Sigmoid colon (tissue), 7 donors: Measurements from ENCODE around the gene WDR31. TPM values are rescaled to one million over a fixed set of nuclear protein-coding genes. Genes with fewer than 3 reads are reported as not detected.
"Not testable (repeated sequence)": the region's sequence is repeated elsewhere in the genome, so short reads cannot be mapped to it uniquely, and the experiment has no call there.

Experiments
- DNase-seq: peaks from one replicate; pipeline ENCODE4 v3.0.0-alpha.2; 2019
- H3K27ac ChIP-seq, 4 donors: fragments of 200-600 bp; sonication (generic); one replicate each; pipeline ENCODE4 v1.5.1; 2016 to 2019; ENCODE audit warnings: mild to moderate bottlenecking in 1 of 4
- H3K27me3 ChIP-seq, 3 donors: fragments of 200-600 bp; sonication (generic); one replicate each; pipeline ENCODE4 v1.5.1; 2019; ENCODE audit warnings: mild to moderate bottlenecking in 1 of 3
- H3K36me3 ChIP-seq, 4 donors: fragments of 200-600 bp; sonication (generic); one replicate each; pipeline ENCODE4 v1.5.1; 2016 to 2019
- H3K4me1 ChIP-seq, 4 donors: fragments of 200-600 bp; sonication (generic); one replicate each; pipeline ENCODE4 v1.5.1; 2017 to 2019
- H3K4me3 ChIP-seq, 4 donors: fragments of 200-600 bp; sonication (generic); one replicate each; pipeline ENCODE4 v1.5.1; 2017 to 2019; ENCODE audit warnings: mild to moderate bottlenecking in 2 of 4, moderate library complexity in 1 of 4
- H3K9me3 ChIP-seq, 4 donors: fragments of 200-600 bp in 3 of 4; sonication (generic) in 3 of 4; one replicate each; pipeline versions ENCODE4 v1.5.1 to v1.6.1; 2013 to 2019
- EP300 ChIP-seq, 4 donors: sonication (generic); formaldehyde crosslinking; IDR thresholded peaks; one replicate each; pipeline ENCODE4 v1.6.1; 2017; ENCODE audit warnings: antibody characterized with exemption in 4 of 4
- POLR2A ChIP-seq, 2 donors: fragments of 450-650 bp; IDR thresholded peaks; one replicate each; pipeline ENCODE4 v1.6.1; 2016; ENCODE audit warnings: antibody characterized with exemption in 2 of 2, mild to moderate bottlenecking in 2 of 2, moderate library complexity in 2 of 2
- POLR2AphosphoS5 ChIP-seq, 4 donors: sonication (generic); formaldehyde crosslinking; IDR thresholded peaks; one replicate each; pipeline ENCODE4 v1.6.1; 2017; ENCODE audit warnings: antibody characterized with exemption in 4 of 4
- WGBS, 2 donors: extraction: QIAGEN DNeasy Blood & Tissue Kit; methylation state at CpG; one replicate each; pipeline ENCODE4 v1.1.7; 2013; 5-methylcytosine and 5-hydroxymethylcytosine counted together
- intact Hi-C: fragments of 100-400 bp; cut with DNase I; formaldehyde crosslinking; loops from one replicate; pipeline ENCODE4 v1.15.1; 2023
- polyA plus RNA-seq, 3 donors: library from polyadenylated mRNA; stranded (reverse); fragments of 200-250 nt; gene quantifications; one replicate each; pipeline ENCODE4 v1.2.3, GENCODE V29; 2013
- total RNA-seq, 4 donors: library from RNA; depleted of rRNA; stranded (reverse); fragments of >200 nt; gene quantifications; one replicate each; pipeline ENCODE4 v1.1.0, GENCODE V29; 2016
- TF ChIP-seq, protein P1 (sequence below), 4 experiments: fragments of 450-650 bp in 3 of 4; fragments of 200-600 bp in 1 of 4; IDR thresholded peaks; one replicate each; pipeline ENCODE4 v1.5.1; 2016 to 2019; ENCODE audit warnings: antibody characterized with exemption in 4 of 4, mild to moderate bottlenecking in 3 of 4, moderate library complexity in 2 of 4
- donor health status: healthy with polysubstance abuse.
- donor health status: Bipolar disorder and iron deficiency.
- donor health status: healthy.

The WDR31 gene
- total and polyA plus RNA-seq, 7 donors = 1.2 to 3.9 (median 1.9) TPM

DNA sequence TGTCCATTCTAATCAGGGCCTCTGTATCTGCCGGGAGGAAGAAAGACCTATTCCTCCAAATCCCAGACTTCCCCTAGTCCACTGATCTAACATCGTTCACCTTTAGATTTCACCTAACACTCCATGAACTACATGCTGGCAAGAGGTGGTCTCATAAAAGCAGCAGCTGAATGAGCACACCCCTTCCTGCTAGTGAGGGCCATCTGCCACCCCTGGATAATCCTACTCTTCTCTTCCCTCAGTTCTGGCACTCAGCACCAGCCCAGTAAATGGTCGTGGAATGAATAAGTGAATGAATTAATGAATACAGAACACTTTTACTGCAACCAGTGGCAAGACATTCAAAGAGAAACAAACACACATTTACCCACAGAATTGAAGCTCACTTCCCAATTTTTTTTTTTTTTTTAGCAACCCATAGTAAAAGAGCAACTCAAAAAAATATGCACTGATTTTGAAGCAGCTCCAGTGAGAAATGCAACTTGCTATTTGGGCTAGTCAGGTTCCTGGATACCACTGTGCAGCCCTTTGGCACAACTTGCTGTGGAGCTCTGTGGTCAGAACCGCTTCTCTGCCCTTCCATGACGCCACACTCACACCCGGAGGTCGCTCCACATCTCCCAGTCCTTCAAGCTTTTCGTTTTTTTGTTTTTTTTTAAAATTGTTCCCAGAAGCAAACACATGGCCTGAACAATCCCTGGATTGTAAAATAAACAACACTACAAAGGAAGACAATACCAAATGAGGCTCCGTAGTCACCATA is 43.1 kb downstream of the WDR31 start:
- no peak overlapping the region for H3K27ac ChIP-seq
- H3K9me3 ChIP-seq = no peaks in the 10 kb centered on the region
- H3K4me1 ChIP-seq = no peaks in the 10 kb centered on the region
- H3K4me3 ChIP-seq = no peak overlapping the region
- 80% methylated on average over 9 of the region's 9 CpGs for WGBS, 2 donors
- intact Hi-C loops = no loop called here
- H3K36me3 ChIP-seq = peaks cover 0 to 23% (median 3%) of the 10 kb centered on the region in 4 donors
- TF ChIP-seq, protein P1, sequence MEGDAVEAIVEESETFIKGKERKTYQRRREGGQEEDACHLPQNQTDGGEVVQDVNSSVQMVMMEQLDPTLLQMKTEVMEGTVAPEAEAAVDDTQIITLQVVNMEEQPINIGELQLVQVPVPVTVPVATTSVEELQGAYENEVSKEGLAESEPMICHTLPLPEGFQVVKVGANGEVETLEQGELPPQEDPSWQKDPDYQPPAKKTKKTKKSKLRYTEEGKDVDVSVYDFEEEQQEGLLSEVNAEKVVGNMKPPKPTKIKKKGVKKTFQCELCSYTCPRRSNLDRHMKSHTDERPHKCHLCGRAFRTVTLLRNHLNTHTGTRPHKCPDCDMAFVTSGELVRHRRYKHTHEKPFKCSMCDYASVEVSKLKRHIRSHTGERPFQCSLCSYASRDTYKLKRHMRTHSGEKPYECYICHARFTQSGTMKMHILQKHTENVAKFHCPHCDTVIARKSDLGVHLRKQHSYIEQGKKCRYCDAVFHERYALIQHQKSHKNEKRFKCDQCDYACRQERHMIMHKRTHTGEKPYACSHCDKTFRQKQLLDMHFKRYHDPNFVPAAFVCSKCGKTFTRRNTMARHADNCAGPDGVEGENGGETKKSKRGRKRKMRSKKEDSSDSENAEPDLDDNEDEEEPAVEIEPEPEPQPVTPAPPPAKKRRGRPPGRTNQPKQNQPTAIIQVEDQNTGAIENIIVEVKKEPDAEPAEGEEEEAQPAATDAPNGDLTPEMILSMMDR (IDR thresholded peaks at IDR 0.05) = no peak
- TF ChIP-seq EP300 (IDR thresholded peaks at IDR 0.05) (no peak), POLR2A (IDR thresholded peaks at IDR 0.05) (no peak), POLR2AphosphoS5 (IDR thresholded peaks at IDR 0.05) (no peak)
- no peaks in the 10 kb centered on the region for H3K27me3 ChIP-seq
- DNase-seq = no peak

DNA sequence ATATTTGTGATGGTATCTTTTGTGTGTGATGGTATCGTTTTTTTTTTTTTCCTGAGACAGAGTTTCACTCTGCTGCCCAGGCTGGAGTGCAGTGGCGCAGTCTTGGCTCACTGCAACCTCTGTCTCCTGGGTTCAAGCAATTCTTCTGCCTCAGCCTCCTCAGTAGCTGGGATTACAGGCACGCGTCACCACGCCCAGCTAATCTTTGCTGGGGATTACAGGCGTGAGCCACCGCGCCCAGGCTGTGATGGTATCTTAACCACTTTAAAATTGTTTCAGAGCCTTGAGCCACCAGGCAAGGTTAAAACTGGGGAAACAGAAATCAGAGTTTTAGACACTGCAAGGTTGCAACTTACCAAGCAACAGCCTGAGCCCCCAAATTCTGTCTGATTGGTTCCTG is 43.8 kb downstream of the WDR31 start:
- H3K27me3 ChIP-seq, H3K9me3 ChIP-seq, H3K4me3 ChIP-seq, H3K4me1 ChIP-seq, intact Hi-C loops, H3K27ac ChIP-seq, DNase-seq: not testable (repeated sequence)
- peaks cover 0 to 30% (median 10%) of the 10 kb centered on the region in 4 donors for H3K36me3 ChIP-seq
- 29 to 79% methylated on average over 8 of the region's 8 CpGs for WGBS, 2 donors

DNA sequence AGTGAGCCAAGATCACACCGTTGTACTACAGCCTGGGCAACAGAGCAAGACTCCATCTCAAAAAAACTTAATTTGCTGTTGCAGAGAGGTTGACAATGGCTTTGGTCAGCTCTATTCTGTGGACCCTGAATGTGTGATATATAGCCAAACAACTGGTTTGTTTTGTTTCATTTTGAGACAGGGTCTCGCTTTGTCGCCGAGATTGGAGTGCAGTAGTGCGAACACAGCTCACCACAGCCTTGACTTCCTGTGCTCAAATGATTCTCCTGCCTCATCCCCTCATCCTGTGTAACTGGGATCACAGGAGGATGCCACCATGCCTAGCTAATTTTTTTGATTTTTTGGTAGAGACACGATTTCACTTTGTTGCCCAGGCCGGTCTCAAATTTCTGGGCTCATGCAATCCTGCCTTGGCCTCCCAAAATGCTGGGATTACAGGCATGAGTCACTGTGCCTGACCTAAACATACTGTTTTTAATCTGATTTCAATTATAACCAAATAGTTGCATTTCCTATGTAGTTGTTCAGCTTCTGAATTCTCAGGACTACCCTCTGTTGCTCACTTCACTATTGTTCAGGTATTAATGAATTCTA is 46.7 kb downstream of the WDR31 start:
- no peak for DNase-seq
- Histone ChIP-seq H3K27me3 (no peaks in the 10 kb centered on the region), H3K36me3 (peaks cover 10 to 59% (median 37%) of the 10 kb centered on the region in 4 donors), H3K4me1 (no peaks in the 10 kb centered on the region), H3K4me3 (no peak overlapping the region), H3K27ac (no peak overlapping the region), H3K9me3 (no peaks in the 10 kb centered on the region)
- intact Hi-C loops = no loop called here
- TF ChIP-seq POLR2A (IDR thresholded peaks at IDR 0.05) = no peak
- WGBS, 2 donors = 86 to 87% methylated on average over 7 of the region's 7 CpGs

DNA sequence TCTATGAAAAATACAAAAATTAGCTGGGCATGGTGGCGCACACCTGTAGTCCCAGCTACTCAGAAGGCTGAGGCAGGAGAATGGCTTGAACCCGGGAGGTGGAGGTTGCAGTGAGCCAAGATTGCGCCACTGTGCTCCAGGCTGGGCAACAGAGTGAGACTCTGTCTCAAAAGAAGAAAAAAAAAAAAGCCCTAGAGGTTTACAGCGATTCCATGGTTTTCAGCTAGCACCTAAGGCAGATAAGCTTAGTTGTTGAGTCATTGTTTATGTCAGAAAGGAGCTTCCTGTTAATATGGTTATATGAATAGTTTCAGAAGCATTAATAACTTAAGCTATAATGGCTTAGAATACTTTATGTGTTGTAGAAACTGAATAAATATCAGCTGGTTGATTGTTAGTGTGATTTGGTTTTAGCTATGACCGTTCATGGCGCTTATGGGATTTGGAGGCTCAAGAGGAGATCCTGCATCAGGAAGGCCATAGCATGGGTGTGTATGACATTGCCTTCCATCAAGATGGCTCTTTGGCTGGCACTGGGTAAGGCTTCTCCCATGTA is 49.9 kb downstream of the WDR31 start:
- Histone ChIP-seq H3K4me1 (no peaks in the 10 kb centered on the region), H3K27ac (no peak overlapping the region), H3K9me3 (no peaks in the 10 kb centered on the region), H3K4me3 (no peak overlapping the region), H3K36me3 (peaks cover 10 to 92% (median 60%) of the 10 kb centered on the region in 4 donors), H3K27me3 (no peaks in the 10 kb centered on the region)
- intact Hi-C loops = no loop called here
- WGBS, 2 donors = 93 to 94% methylated on average over 6 of the region's 6 CpGs
- TF ChIP-seq, protein P1 (IDR thresholded peaks at IDR 0.05) = no peak
- TF ChIP-seq POLR2AphosphoS5 (IDR thresholded peaks at IDR 0.05) (no peak), POLR2A (IDR thresholded peaks at IDR 0.05) (no peak), EP300 (IDR thresholded peaks at IDR 0.05) (no peak)
- no peak for DNase-seq

DNA sequence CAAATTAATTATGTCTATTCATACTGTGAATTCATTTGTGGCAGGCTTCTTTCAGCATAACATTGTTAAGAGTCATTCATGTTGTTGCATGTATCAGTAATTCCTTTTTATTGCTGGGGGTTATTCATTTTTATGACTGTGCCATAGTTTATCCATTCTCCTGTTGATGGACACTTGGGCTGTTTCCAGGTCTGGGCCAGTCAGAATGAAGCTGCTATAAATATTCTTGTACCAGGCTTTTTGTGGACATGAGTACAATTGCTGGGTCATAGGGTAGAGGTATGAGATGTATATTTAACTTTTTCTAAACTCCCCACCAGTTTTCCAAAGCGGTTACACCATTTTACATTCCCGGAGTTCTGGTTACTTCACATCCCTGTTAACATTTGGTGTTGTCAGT is 51.0 kb downstream of the WDR31 start:
- Histone ChIP-seq H3K36me3 (peaks cover 20 to 100% (median 70%) of the 10 kb centered on the region in 4 donors), H3K27me3 (no peaks in the 10 kb centered on the region), H3K27ac (no peak overlapping the region), H3K4me3 (no peak overlapping the region), H3K4me1 (no peaks in the 10 kb centered on the region), H3K9me3 (no peaks in the 10 kb centered on the region)
- intact Hi-C loops = no loop called here
- 19 to 66% methylated on average over 2 of the region's 2 CpGs for WGBS, 2 donors
- TF ChIP-seq POLR2A (IDR thresholded peaks at IDR 0.05) (no peak), POLR2AphosphoS5 (IDR thresholded peaks at IDR 0.05) (no peak), EP300 (IDR thresholded peaks at IDR 0.05) (no peak)
- TF ChIP-seq, protein P1 (IDR thresholded peaks at IDR 0.05) = no peak
- no peak for DNase-seq
